H1 (cell line): ENCODE data around the gene RAD51B. TPM values are rescaled to one million over a fixed set of nuclear protein-coding genes. Genes with fewer than 3 reads are reported as not detected.

ENCODE experiments used
- CTCF ChIA-PET: fragments of 300-600 bp; sonication (Branson Sonifier 250); formaldehyde crosslinking; loops from one replicate; lab custom pipeline; 2021; ENCODE audit not compliant: partially characterized antibody; lab: Charles Lee
- POLR2A ChIA-PET: fragments of 300-600 bp; sonication (Branson Sonifier 250); formaldehyde crosslinking; loops from one replicate; lab custom pipeline; 2021; ENCODE audit warnings: inconsistent platforms; ENCODE audit not compliant: partially characterized antibody; lab: Charles Lee
- DNase-seq, 2 experiments: peaks; one replicate each; pipeline versions ENCODE4 v3.0.0 to v3.0.0-alpha.2; 2010 to 2022; ENCODE audit warnings: low spot score in 2 of 2, low read depth in 1 of 2, mixed read lengths in 1 of 2
- FAIRE-seq: peaks from 2 replicates; lab custom pipeline; 2011; peaks lifted over from hg19 to GRCh38; lab: Jason Lieb, UNC
- H2AFZ ChIP-seq: 2 replicates; pipeline ENCODE4 v1.8.1; 2012; ENCODE audit warnings: low read length, inconsistent platforms
- H2AK5ac ChIP-seq: 2 replicates; pipeline ENCODE4 v1.6.1; 2013; ENCODE audit warnings: low read depth, low read length
- H2BK120ac ChIP-seq: replicated peaks from 2 replicates; pipeline ENCODE3; 2013; ENCODE audit warnings: low read depth, low read length, inconsistent platforms
- H2BK12ac ChIP-seq: 2 replicates; pipeline ENCODE4 v1.6.1; 2013; ENCODE audit warnings: low read depth, low read length
- H2BK15ac ChIP-seq: 2 replicates; pipeline ENCODE4 v1.6.1; 2013; ENCODE audit warnings: low read length
- H2BK20ac ChIP-seq: 2 replicates; pipeline ENCODE4 v1.6.1; 2013; ENCODE audit warnings: low read length
- H2BK5ac ChIP-seq: 2 replicates; pipeline ENCODE4 v1.6.1; 2013; ENCODE audit warnings: low read depth, low read length
- H3K14ac ChIP-seq: 2 replicates; pipeline ENCODE4 v1.6.1; 2013; ENCODE audit warnings: inconsistent platforms; ENCODE audit not compliant: insufficient read length
- H3K18ac ChIP-seq: 2 replicates; pipeline ENCODE4 v1.6.1; 2013; ENCODE audit warnings: low read length; ENCODE audit errors: extremely low read depth
- H3K23ac ChIP-seq: 2 replicates; pipeline ENCODE4 v1.6.1; 2013; ENCODE audit warnings: inconsistent platforms; ENCODE audit not compliant: insufficient read length
- H3K23me2 ChIP-seq: 2 replicates; pipeline ENCODE4 v1.6.1; 2013; ENCODE audit warnings: low read depth, low read length
- H3K27ac ChIP-seq: 2 replicates; pipeline ENCODE4 v1.6.1; 2011; ENCODE audit warnings: low read depth, low read length, inconsistent platforms
- H3K27me3 ChIP-seq, 4 experiments: replicated peaks in 1 of 4; 1 replicate in 1 of 4; 2 replicates in 3 of 4; pipeline versions ENCODE4 v1.6.1 to v1.8.1; 2011 to 2013; ENCODE audit warnings: low read length in 3 of 4, mild to moderate bottlenecking in 3 of 4, inconsistent platforms in 2 of 4, mixed read lengths in 2 of 4, moderate library complexity in 1 of 4; ENCODE audit not compliant: control insufficient read depth in 3 of 4, insufficient read depth in 3 of 4; ENCODE audit errors: extremely low read depth in 1 of 4
- H3K36me3 ChIP-seq, 4 experiments: 2 replicates each; pipeline versions ENCODE4 v1.6.1 to v1.8.1; 2011 to 2013; ENCODE audit warnings: mild to moderate bottlenecking in 4 of 4, low read length in 3 of 4, moderate library complexity in 2 of 4, control low read depth in 1 of 4, inconsistent platforms in 1 of 4; ENCODE audit not compliant: insufficient read depth in 4 of 4, control insufficient read depth in 2 of 4
- H3K4ac ChIP-seq: replicated peaks from 2 replicates; pipeline ENCODE3; 2013; ENCODE audit warnings: low read length, low read depth, mixed read lengths, inconsistent platforms; ENCODE audit not compliant: insufficient read length
- H3K4me1 ChIP-seq, 4 experiments: replicated peaks in 1 of 4; 1 replicate in 1 of 4; 2 replicates in 3 of 4; pipeline versions ENCODE4 v1.6.1 to v1.8.1; 2011 to 2013; ENCODE audit warnings: low read length in 3 of 4, inconsistent platforms in 2 of 4, mixed read lengths in 1 of 4; ENCODE audit not compliant: insufficient read depth in 4 of 4, control insufficient read depth in 3 of 4
- H3K4me2 ChIP-seq, 2 experiments: 2 replicates each; pipeline versions ENCODE4 v1.6.1 to v1.8.1; 2011 to 2013; ENCODE audit warnings: low read depth in 2 of 2, low read length in 2 of 2, control low read depth in 1 of 2, inconsistent platforms in 1 of 2, mild to moderate bottlenecking in 1 of 2; ENCODE audit not compliant: insufficient read depth in 1 of 2
- H3K4me3 ChIP-seq, 4 experiments: fragments of 200-600, 300-600 bp in 1 of 4; sonication (generic), shearing (Covaris generic), sonication (Bioruptor Twin) in 1 of 4; 2 replicates each; pipeline versions ENCODE4 v1.5.1 to v1.8.1; 2011 to 2016; ENCODE audit warnings: low read length in 4 of 4, low read depth in 3 of 4, control low read depth in 2 of 4, inconsistent platforms in 2 of 4, mild to moderate bottlenecking in 2 of 4, mixed read lengths in 1 of 4, moderate library complexity in 1 of 4; ENCODE audit not compliant: insufficient read depth in 2 of 4; ENCODE audit errors: extremely low read depth in 1 of 4
- H3K56ac ChIP-seq: replicated peaks from 2 replicates; pipeline ENCODE3; 2013; ENCODE audit warnings: low read depth, mild to moderate bottlenecking, mixed read lengths, low read length, inconsistent platforms; ENCODE audit not compliant: insufficient read length
- H3K79me1 ChIP-seq: 2 replicates; pipeline ENCODE4 v1.6.1; 2013; ENCODE audit warnings: low read depth, low read length, control low read depth
- H3K79me2 ChIP-seq, 2 experiments: 2 replicates each; pipeline versions ENCODE4 v1.6.1 to v1.8.1; 2012 to 2013; ENCODE audit warnings: low read length in 2 of 2, mild to moderate bottlenecking in 2 of 2, inconsistent platforms in 1 of 2; ENCODE audit not compliant: insufficient read depth in 2 of 2, control insufficient read depth in 1 of 2
- H3K9ac ChIP-seq, 4 experiments: replicated peaks in 1 of 4; 1 replicate in 1 of 4; 2 replicates in 3 of 4; pipeline versions ENCODE4 v1.6.1 to v1.8.1; 2011 to 2013; ENCODE audit warnings: low read depth in 3 of 4, low read length in 3 of 4, control low read depth in 2 of 4, mild to moderate bottlenecking in 2 of 4, moderate library complexity in 2 of 4, inconsistent platforms in 1 of 4; ENCODE audit errors: extremely low read depth in 1 of 4
- H3K9me3 ChIP-seq, 2 experiments: 2 replicates each; pipeline versions ENCODE4 v1.6.1 to v1.8.1; 2012 to 2013; ENCODE audit warnings: mild to moderate bottlenecking in 2 of 2, moderate library complexity in 2 of 2, control low read depth in 1 of 2, inconsistent platforms in 1 of 2, low read depth in 1 of 2, low read length in 1 of 2, mixed read lengths in 1 of 2; ENCODE audit not compliant: insufficient read depth in 2 of 2
- H4K20me1 ChIP-seq, 2 experiments: replicated peaks in 1 of 2; 2 replicates each; pipeline versions ENCODE3 to v1.8.1; 2011 to 2013; ENCODE audit warnings: inconsistent platforms in 2 of 2, low read length in 2 of 2, mild to moderate bottlenecking in 1 of 2; ENCODE audit not compliant: insufficient read depth in 2 of 2, control insufficient read depth in 1 of 2
- H4K5ac ChIP-seq: 2 replicates; pipeline ENCODE4 v1.6.1; 2013; ENCODE audit warnings: low read length, low read depth, mixed read lengths, inconsistent platforms; ENCODE audit not compliant: insufficient read length
- H4K8ac ChIP-seq: 2 replicates; pipeline ENCODE4 v1.8.0; 2013; ENCODE audit warnings: mild to moderate bottlenecking, moderate library complexity, low read length, inconsistent platforms; ENCODE audit not compliant: insufficient read depth; ENCODE audit errors: extremely low read depth
- H4K91ac ChIP-seq: replicated peaks from 2 replicates; pipeline ENCODE3; 2013; ENCODE audit warnings: low read length, mixed read lengths, inconsistent platforms; ENCODE audit not compliant: insufficient read length
- ATF2 ChIP-seq: IDR thresholded peaks from 2 replicates; pipeline ENCODE4 v1.6.1; 2012; ENCODE audit warnings: low read length, inconsistent platforms
- CEBPB ChIP-seq: IDR thresholded peaks from 2 replicates; pipeline ENCODE4 v1.6.1; 2012; ENCODE audit warnings: low read depth, low read length
- CHD1 ChIP-seq: IDR thresholded peaks from 2 replicates; pipeline ENCODE4 v1.6.1; 2012; ENCODE audit warnings: low read depth, low read length, improper control_type of control experiment
- CTBP2 ChIP-seq: IDR thresholded peaks from 2 replicates; pipeline ENCODE4 v1.7.0; 2011; ENCODE audit warnings: borderline replicate concordance, mild to moderate bottlenecking, moderate library complexity, mixed read lengths, low read length; ENCODE audit not compliant: insufficient read depth, insufficient read length
- CTCF ChIP-seq, 3 experiments: IDR thresholded peaks; 1 replicate in 2 of 3; 2 replicates in 1 of 3; pipeline versions ENCODE4 v1.5.1 to v1.6.1; 2011; ENCODE audit warnings: low read length in 3 of 3, mild to moderate bottlenecking in 3 of 3, inconsistent platforms in 2 of 3, low read depth in 1 of 3, moderate library complexity in 1 of 3; ENCODE audit not compliant: insufficient read depth in 1 of 3; ENCODE audit errors: control extremely low read depth in 1 of 3
- MAFK ChIP-seq: IDR thresholded peaks from 2 replicates; pipeline ENCODE4 v1.6.1; 2012; ENCODE audit warnings: low read depth, mild to moderate bottlenecking, improper control_type of control experiment, low read length
- MAX ChIP-seq: IDR thresholded peaks from 2 replicates; pipeline ENCODE4 v1.6.1; 2012; ENCODE audit warnings: inconsistent platforms
- RAD21 ChIP-seq, 2 experiments: IDR thresholded peaks in 1 of 2; conservative IDR thresholded peaks in 1 of 2; 2 replicates each; pipeline ENCODE4 v1.6.1; 2011; ENCODE audit warnings: low read depth in 2 of 2, low read length in 2 of 2, improper control_type of control experiment in 1 of 2, inconsistent platforms in 1 of 2, mild to moderate bottlenecking in 1 of 2, moderate library complexity in 1 of 2
- SP1 ChIP-seq: IDR thresholded peaks from 2 replicates; pipeline ENCODE4 v1.6.1; 2011; ENCODE audit warnings: low read depth, low read length
- WGBS, 2 experiments: shearing (Covaris generic) in 1 of 2; methylation state at CpG; one replicate each; pipeline versions ENCODE4 v1.1.6 to v1.1.7; 2013 to 2015; ENCODE audit warnings: low lambda C conversion rate in 2 of 2, mixed read lengths in 2 of 2, inconsistent platforms in 1 of 2, low coverage in 1 of 2, missing lambda C conversion rate in 1 of 2; ENCODE audit not compliant: insufficient replicate concordance in 2 of 2, insufficient coverage in 1 of 2, insufficient read length in 1 of 2; ENCODE audit errors: extremely low coverage in 1 of 2, missing lambda C conversion rate in 1 of 2; 5-methylcytosine and 5-hydroxymethylcytosine counted together
- polyA plus RNA-seq, 7 experiments: library from polyadenylated mRNA; depleted of rRNA in 3 of 7; stranded (reverse) in 5 of 7; unstranded in 2 of 7; fragments of >200 nt in 5 of 7; fragments of 200-250 nt in 2 of 7; gene quantifications; 1 replicate in 5 of 7; 2 replicates in 1 of 7; 4 replicates in 1 of 7; pipeline versions ENCODE4 v1.2.1 to v1.2.3, GENCODE V29; 2011 to 2013; ENCODE audit warnings: missing spikeins in 2 of 7, mixed read lengths in 2 of 7
- total RNA-seq: library from RNA; stranded (reverse); fragmentation: NEBNext Ultra II Directional; extraction: Animal tissue kit (Norgen Biotek cat#: 25700); gene quantifications from 2 replicates; pipeline ENCODE4 v1.2.1, GENCODE V29; 2021

RAD51B gene
- total and polyA plus RNA-seq, 2 of the 8 experiments (the other 6 are each of a cell fraction or from before 2014, with no cell fraction given), result 3.9 to 14.9 TPM

- H3K9me3 ChIP-seq, result no peaks in the 10 kb centered on the region
- no peak overlapping the region for H3K27ac ChIP-seq
- H3K4me1 ChIP-seq, result peaks cover 0 to 3% (median 1%) of the 10 kb centered on the region in 4 experiments; a peak in 3 of 7 replicates
- H4K91ac ChIP-seq, result no peak overlapping the region
- no peak overlapping the region for H2BK15ac ChIP-seq
- H3K9ac ChIP-seq, result no peak overlapping the region
- no peak overlapping the region for H2AK5ac ChIP-seq
- H3K4me2 ChIP-seq, result no peak overlapping the region
- no peak overlapping the region for H4K8ac ChIP-seq
- no peak overlapping the region for H2BK12ac ChIP-seq
- no peak overlapping the region for H2BK20ac ChIP-seq
- no peak for FAIRE-seq
- H4K20me1 ChIP-seq, result no peaks in the 10 kb centered on the region
- no peak for DNase-seq
- no peaks in the 10 kb centered on the region for H3K79me1 ChIP-seq
- no peak overlapping the region for H3K23ac ChIP-seq
- 93% methylated on average over 2 of the region's 2 CpGs; no CpG with 5 or more reads in 1 of the 2 experiments for WGBS, 2 experiments
- no peak overlapping the region for H3K4me3 ChIP-seq
- H3K23me2 ChIP-seq, result no peaks in the 10 kb centered on the region
- H4K5ac ChIP-seq, result no peak overlapping the region
- H3K36me3 ChIP-seq, result no peaks in the 10 kb centered on the region
- no peak overlapping the region for H3K18ac ChIP-seq
- no peaks in the 10 kb centered on the region; a peak in 1 of 7 replicates for H3K27me3 ChIP-seq
- no peak overlapping the region for H2BK120ac ChIP-seq
- no peak overlapping the region for H3K56ac ChIP-seq
- H3K14ac ChIP-seq, result no peak overlapping the region
- no peak overlapping the region for H2BK5ac ChIP-seq
- H3K4ac ChIP-seq, result no peak overlapping the region
- ChIA-PET POLR2A (no interaction called here), CTCF (no interaction called here)
- H3K79me2 ChIP-seq, result no peaks in the 10 kb centered on the region
- H2AFZ ChIP-seq, result no peak overlapping the region
- no peak for TF ChIP-seq CEBPB
- TF ChIP-seq CTCF (IDR thresholded peaks at IDR 0.05; ENCODE audit: control extremely low read depth in 1 of 3, insufficient read depth in 1 of 3, low read depth in 1 of 3, low read length in 3 of 3), result no peak
- no peak for TF ChIP-seq ATF2
- TF ChIP-seq CHD1, result no peak
- TF ChIP-seq SP1, result no peak
- TF ChIP-seq CTBP2, result no peak
- TF ChIP-seq MAX, result no peak
- no peak for TF ChIP-seq RAD21 (IDR thresholded peaks at IDR 0.05 in 1 of 2, conservative IDR thresholded peaks at IDR 0.05 in 1 of 2; ENCODE audit: low read depth in 2 of 2, low read length in 2 of 2)
- TF ChIP-seq MAFK, result no peak
Measured at GRCh38 chr14:68174446-68174845, 354.9 kb downstream of the RAD51B start.
